Activated naive CD8-positive, alpha-beta T cell treated with anti-CD3 and anti-CD28 coated beads, Interleukin-2, amount 50 U/mL, for 24 hours (primary cell): Measurements from ENCODE around the gene INSL6.

ENCODE experiments used
- ATAC-seq: fragments of 150-1000 bp; cut with Tn5 transposase; one replicate; pipeline ENCODE4 v1.10.0; 2021
- DNase-seq: peaks from one replicate; pipeline ENCODE4 v3.0.0; 2021
- H3K27ac Mint-ChIP-seq: one replicate; pipeline ENCODE4 v1.8.0; 2021; ENCODE audit warnings: mild to moderate bottlenecking, mixed read lengths
- H3K27me3 Mint-ChIP-seq: one replicate; pipeline ENCODE4 v1.8.0; 2021; ENCODE audit warnings: mixed read lengths
- H3K36me3 Mint-ChIP-seq: one replicate; pipeline ENCODE4 v1.8.0; 2021; ENCODE audit warnings: low read depth, mixed read lengths
- H3K4me1 Mint-ChIP-seq: one replicate; pipeline ENCODE4 v1.8.0; 2021; ENCODE audit warnings: mixed read lengths
- H3K4me3 Mint-ChIP-seq: one replicate; pipeline ENCODE4 v1.8.0; 2021; ENCODE audit warnings: mild to moderate bottlenecking, moderate library complexity, mixed read lengths
- H3K9me3 Mint-ChIP-seq: one replicate; pipeline ENCODE4 v1.8.0; 2021; ENCODE audit warnings: mixed read lengths

INSL6 gene

DNA sequence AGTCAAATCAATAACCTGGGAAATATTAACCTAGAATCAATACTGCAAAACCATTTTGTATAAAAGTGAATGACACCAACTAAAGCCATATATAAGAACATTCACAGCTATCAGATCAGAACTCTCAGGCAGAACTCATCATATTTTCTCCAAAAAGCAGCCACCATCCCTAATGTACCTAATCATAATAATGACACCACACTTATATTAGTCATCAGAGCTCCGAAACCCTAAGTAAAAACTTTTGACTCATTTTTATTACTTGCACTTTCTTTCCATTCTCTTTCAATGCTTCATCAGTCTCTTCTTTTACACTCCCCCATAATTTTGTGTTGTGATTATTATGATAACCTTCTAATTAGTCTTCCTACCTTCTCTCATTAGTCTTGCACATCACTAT, 45.3 kb downstream of the INSL6 start:
- peaks cover 7% of the 10 kb centered on the region for H3K4me1 Mint-ChIP-seq
- ATAC-seq (peak; percentile 33), DNase-seq (no peak)
- no peak overlapping the region for H3K4me3 Mint-ChIP-seq
- H3K27ac Mint-ChIP-seq: no peak overlapping the region
- H3K36me3 Mint-ChIP-seq: peaks cover 38% of the 10 kb centered on the region
- peaks cover 38% of the 10 kb centered on the region for H3K9me3 Mint-ChIP-seq
- no peaks in the 10 kb centered on the region for H3K27me3 Mint-ChIP-seq

- H3K4me3 Mint-ChIP-seq: no peak overlapping the region
- H3K27ac Mint-ChIP-seq: no peak overlapping the region
- peaks cover 25% of the 10 kb centered on the region for H3K36me3 Mint-ChIP-seq
- no peak for ATAC-seq
- H3K4me1 Mint-ChIP-seq: no peaks in the 10 kb centered on the region
- no peak for DNase-seq
- no peaks in the 10 kb centered on the region for H3K9me3 Mint-ChIP-seq
- H3K27me3 Mint-ChIP-seq: no peaks in the 10 kb centered on the region
These were observed 62.9 kb downstream of the INSL6 start for GRCh38 chr9:5122516-5122915.

DNA sequence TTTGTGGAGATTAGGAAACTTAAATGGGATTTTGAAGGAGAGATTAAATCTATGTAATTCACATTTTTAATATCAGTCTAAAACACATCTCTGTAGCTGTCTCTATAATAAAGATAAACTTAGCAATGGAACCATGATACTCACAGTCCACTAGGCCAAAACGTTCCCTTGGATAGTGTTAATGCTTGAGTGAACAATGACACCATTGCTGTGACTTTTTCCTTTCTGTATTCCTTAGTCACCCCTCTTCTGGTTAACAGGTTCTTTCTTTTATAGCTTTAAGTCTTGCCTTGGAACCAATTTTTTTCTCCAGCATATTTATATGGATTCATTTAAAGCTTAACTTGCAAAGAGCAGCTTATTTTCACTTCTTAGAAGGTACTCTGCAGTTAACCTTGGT, 63.3 kb downstream of the INSL6 start:
- H3K27ac Mint-ChIP-seq: no peak overlapping the region
- no peak for DNase-seq
- ATAC-seq: no peak
- no peaks in the 10 kb centered on the region for H3K4me1 Mint-ChIP-seq
- H3K27me3 Mint-ChIP-seq: no peaks in the 10 kb centered on the region
- peaks cover 23% of the 10 kb centered on the region for H3K36me3 Mint-ChIP-seq
- H3K9me3 Mint-ChIP-seq: no peaks in the 10 kb centered on the region
- H3K4me3 Mint-ChIP-seq: no peak overlapping the region

DNA sequence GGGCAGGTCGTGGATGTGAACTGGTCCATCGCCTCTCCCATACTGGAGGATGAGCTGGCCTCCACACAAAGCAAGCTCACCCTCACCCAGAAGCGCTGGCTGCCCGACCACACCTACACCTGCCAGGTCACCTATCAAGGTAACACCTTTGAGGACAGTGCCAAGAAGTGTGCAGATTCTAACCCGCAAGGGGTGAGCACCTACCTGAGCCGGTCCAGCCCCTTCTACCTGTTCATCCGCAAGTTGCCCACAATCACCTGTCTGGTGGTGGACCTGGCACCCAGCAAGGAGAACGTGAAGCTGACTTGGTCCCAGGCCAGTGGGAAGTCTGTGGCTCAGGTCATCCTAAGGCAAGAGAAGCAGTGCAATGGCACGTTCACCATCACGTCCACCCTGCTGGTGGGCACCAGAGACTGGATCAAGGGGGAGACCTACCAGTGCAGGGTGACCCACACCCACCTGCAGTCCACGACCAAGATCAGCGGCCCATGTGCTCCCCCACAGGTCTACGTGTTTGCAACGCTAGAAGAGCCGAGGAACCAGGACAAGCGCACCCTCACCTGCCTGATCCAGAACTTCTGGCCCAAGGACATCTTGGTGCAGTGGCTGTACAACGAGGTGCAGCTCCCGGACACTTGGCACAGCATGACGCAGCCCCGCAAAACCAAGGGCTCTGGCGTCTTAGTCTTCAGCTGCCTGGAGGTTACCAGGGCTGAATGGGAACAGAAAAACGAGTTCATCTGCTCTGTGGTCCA, 71.3 kb downstream of the INSL6 start:
- no peaks in the 10 kb centered on the region for H3K27me3 Mint-ChIP-seq
- no peak overlapping the region for H3K4me3 Mint-ChIP-seq
- peaks cover 4% of the 10 kb centered on the region for H3K9me3 Mint-ChIP-seq
- H3K4me1 Mint-ChIP-seq: no peaks in the 10 kb centered on the region
- peaks cover 41% of the 10 kb centered on the region for H3K36me3 Mint-ChIP-seq
- DNase-seq (no peak), ATAC-seq (no peak)
- no peak overlapping the region for H3K27ac Mint-ChIP-seq
